ENCODE data around the gene IL1RAPL1.

The IL1RAPL1 gene

DNA sequence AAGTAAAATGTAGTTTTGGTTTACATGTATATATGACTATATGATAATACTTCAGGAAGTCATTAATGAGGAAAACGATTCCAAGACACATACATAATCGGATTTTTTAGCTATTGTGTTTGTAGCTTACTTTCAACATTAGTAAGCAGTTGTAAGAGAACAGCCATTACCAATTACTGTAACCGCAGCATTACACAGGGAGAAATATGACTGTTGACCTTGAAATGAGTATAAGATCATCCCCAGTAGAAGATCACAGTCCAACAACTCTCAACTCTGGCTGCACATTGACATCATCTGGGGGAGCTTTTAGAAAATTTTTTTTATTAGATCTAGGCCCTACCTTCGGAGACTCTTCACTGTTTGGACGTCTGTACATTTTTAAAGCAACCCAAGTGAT lies 866.1 kb downstream of the IL1RAPL1 start:
- no peak for DNase-seq

DNA sequence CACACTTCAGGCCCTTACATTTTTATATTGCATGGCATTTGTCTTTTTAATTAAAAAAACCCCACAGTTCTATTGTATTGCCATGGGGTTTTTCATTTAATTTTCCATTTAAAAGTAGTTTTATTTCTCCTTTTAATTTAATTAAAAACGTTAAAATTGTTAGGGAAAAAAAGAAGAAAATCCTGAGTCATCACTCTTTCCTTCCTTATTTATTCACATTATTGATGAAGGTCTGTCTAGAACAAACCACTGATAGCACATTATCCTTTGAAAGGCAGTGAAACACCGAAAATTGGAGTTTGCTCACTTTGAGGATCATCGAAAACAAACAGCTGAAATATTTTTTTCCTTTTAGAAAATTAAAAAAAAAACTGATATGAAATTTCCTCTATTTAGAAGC lies 868.5 kb downstream of the IL1RAPL1 start:
- no peak for DNase-seq

DNA sequence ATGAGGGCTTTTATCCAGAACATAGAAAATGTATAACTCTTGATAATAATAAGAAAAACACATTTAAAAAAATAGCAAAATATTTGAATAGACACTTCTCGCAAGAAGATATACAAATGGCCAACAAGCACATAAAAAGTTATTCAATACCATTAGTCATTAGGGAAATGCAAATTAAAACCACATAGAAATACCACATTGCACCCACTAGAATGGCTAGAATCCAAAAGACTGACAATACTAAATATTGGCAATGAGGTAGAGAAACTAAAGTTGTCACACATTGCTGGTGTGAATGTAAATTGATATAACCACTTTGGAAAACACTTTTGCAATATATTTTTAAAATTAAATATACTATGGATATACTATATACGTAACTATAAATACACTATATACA lies 873.8 kb downstream of the IL1RAPL1 start:
- no peak for DNase-seq

DNA sequence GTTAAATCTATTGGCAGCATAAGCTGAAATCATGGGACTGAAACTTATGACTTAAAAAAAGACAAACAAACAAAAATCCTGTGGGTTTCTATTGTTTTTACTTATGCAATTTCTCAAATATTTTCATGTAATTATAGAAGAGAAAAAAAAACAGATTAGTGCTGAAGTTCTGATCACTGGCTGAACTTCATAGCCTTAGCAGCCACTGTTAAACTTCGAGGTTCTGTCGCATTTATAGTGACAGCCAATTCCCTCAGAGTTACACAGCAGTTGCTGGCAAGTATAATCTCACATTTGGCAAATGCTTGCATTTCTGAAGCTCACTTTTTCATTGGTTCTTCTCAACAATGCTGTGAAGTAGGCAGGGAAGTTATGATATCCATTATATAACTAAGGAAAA lies 879.2 kb downstream of the IL1RAPL1 start:
- DNase-seq, result no peak

DNA sequence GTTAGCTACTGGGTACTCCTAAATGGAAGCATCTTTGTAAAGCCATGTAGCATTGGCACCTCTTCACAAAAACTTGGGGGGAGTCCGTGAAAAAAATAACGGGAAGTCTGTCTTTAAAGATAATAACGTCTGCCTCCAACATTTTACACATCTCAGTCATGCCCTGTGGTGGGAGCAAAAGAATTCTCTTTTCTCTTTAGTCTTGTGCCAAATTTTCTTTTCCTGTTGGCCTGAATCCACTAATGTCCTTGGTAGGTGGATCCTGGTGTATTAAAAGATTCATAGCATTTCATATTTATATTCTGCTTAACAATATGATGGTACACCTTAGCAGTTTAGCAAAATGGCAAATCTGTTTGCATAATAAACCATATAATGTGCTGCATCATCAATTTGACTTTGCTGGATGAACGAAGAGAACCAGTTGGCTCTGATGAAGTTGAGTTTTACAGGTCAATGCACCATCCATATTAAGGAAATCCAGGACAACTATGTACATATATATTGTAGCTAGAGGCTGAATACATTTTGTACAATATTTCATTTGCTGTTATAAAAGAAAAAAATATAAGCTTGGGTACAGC lies 881.8 kb downstream of the IL1RAPL1 start:
- no peak for DNase-seq

DNA sequence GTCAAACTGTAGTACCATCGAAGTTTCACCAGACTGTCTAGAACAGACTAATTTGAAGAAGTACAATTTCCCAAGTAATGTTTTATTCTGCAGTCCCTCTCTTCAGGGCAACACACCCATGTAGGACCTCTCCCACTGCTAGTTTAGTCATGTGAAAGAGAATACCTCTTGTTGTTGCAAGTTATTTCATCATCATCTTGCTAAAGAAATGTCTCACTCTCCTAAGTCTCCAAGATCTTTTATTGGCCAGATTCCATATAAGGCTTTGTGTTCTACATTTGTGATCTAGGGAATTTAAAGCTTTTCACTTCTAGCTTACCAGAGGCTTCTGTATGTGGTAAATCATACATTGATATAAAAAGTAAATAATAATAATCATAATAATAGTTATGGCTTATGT lies 882.8 kb downstream of the IL1RAPL1 start:
- DNase-seq, result no peak

DNA sequence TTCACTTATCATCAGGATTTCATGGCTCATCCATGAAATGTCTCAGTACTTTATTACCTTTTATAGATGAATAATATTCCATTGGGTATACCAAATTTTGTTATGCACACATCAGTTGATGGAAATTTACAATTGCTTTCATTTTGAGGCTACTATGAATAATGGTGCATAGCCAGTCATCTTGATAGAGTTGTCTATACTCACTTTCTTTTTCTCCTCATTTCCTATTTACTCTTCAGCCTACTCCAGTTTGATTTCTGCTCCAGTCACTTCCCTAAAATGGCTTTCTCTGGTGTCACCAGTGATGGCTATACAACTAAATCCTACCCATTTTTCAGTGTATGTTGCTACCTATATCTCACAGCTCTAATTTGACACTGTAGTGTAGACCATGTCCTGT lies 884.6 kb downstream of the IL1RAPL1 start:
- DNase-seq, result no peak

DNA sequence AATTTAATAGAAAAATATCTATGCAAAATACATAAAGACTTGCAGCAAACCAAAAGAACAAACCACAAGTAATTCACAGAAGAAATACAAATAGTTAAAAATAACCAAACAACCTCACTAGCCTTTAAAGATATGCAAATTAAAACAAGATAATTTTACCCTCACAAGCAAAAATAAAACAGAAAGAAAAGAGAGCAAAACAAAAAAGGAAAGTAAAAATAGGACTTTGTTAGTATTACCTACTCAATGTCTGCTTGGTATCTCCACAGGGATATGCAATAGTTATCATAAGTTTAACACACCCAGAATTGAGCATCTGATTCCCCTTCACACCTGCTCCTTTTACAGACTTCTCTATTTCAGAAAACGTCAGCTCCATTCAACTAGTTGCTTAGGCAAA lies 890.6 kb downstream of the IL1RAPL1 start:
- no peak for DNase-seq

DNA sequence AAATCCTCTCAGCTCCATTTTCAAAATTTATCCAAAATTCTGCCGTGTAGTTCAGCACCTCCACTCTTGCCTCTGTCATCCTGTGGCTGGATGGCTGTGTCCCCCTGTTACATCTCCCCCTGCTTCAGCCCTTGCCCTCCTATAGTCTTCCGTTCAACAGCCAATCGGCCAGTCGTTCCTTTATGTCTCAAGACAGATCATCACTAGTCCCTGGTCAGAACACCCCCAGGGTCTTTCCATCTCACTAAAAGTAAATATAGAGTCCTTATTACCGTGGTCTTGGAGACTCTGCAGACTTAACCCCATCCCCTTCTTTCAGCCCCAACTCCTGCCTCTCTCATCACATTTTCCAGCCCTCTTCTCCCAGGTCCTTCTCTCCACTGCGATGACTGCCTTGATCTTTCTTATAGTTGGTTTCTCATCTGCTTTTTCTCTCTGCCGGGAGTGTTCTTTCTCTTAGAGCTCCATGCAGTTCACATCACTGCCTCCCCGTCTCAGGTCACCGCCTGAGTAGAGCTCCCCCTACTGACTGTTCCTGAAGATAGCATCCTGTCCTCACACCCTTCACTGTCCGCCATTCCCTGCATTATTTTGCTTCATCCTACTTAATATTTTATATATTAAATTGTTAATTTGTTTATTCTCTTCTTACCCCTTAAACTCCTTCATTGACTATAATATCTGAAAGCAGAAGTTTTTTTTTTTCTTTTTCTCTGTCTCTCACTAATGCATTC lies 891.3 kb downstream of the IL1RAPL1 start:
- no peak for DNase-seq

DNA sequence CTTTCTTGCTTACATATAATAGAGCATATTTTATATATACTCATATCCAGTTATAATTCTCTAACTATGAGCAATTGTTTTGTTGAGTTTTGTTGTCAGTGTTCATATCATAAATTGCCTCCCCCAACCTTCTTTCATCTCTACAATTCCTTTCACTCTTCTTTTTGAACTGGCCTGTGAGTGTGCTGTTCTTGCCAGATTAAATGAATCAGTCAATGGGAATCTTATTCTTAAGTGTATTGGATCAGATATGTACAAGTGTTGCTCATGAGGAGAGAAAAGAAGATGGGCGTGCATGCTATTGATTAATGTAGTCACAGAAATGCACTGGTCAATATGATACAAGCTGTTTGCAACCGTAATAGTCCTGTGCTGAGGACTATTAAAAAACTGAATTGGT lies 900.0 kb downstream of the IL1RAPL1 start:
- no peak for DNase-seq

DNA sequence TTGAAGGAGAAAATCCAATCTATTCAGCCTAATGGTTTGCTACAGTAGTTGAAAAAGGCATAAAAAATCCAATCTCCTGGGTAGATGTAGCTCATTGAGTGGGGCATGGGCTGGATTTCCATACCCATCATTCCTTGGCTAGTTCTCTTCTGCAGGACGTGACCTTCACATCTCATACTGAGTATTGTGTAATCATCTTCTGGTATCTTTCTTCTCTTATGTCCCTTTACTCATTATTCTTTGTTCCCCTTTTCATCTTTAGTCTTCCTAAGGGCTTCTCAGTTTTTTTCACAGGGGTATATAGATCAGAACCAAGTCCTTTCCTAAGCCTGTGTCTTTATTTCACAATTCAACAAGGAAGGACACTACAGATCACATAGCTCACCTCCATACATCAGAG lies 900.5 kb downstream of the IL1RAPL1 start:
- no peak for DNase-seq

DNA sequence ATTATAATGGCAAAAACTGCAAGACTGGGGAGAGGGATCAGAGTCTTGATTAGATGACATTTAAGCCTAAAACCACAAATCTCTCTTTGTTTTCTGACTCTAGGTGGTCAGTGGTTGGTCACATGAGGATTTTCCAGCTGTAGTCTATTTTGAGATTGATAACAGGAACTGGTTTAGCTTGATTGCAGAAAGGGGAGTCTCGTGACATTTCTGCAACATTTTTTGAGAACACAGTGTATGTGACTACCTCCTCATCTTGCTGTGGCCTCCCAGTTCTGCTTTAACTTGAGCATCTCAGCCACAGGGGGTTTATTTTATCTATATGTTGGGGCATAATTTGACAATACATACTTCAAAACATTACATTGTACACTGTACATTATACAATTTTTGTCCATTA lies 901.7 kb downstream of the IL1RAPL1 start:
- no peak for DNase-seq

DNA sequence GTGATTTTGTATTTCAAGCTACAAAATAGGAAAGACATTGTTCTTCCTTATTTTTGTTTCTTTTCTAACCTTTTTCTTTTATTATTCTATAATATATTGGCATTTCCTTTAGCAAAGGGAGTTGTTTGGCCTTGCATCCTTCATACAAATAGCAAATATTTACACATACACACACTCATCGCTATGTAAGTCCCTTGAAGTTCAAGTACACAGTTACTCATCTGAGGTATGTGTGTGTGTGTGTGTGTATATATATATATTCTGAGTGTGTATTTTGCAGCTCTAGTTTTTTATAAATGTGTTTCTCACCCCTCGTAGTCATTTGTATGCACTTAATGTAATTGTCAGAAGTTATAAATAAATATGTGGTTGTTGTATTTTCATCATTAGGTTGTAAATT lies 903.4 kb downstream of the IL1RAPL1 start:
- no peak for DNase-seq

DNA sequence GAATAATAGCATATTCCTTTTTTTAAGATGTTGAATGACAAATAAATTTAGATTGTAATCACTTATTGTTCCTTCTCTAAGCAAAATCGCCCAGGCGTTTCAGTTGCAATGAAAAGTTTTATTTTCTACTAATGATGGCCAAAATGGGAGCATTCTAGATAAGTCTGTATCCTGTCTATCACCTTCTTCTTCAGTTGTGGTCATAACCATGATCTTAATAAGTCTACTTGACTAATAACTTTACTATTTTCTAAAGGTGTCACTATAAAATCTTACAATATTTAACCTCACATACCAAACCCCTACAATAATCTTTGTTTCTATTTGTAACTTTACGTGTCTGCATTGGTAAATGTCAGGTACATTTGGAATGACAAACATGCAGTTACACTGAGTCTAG lies 904.4 kb downstream of the IL1RAPL1 start:
- no peak for DNase-seq

DNA sequence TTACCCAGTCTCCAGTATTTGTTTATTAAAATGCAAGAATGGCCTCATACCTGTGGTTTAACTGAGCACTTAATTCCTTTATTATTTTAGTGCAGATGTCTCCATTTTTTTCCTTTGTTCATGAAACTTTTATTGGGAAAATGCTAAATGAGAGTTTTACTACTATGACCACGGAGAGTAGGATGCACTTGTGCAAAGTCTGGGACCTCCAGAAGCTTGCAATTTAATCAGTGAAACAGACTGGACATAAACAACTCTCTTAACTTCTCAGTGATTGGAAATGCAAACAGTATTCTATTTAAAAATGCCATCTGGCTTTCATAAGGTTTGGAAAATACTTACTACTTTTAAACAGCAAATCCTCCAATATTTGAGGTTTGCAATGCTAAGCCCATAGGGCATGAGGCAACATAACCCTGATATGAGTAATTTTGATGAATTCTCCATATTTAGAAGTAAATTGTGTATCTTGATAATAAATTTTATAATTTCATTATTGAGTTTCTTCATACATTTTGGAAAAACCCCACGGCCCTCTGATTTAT lies 909.5 kb downstream of the IL1RAPL1 start:
- DNase-seq, result no peak

DNA sequence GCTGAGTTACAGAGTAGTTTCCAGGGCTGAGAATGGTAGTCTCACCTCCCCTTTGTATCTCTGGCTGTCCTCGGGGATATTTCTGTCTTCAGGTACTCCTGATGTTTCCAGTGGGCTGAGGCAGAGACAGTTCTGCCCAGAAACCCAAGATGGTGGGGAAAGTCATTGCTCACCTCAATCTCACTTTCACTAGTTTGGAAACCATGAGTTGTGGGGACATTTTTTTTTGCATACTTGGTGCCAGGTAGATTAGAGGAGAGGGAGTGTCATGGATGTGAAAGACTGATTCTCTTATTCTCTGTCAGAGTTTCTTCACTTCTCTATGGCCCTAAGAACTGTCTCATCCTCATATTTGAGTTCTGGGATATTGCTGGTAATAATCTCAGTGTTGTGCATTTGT lies 919.5 kb downstream of the IL1RAPL1 start:
- no peak for DNase-seq

DNA sequence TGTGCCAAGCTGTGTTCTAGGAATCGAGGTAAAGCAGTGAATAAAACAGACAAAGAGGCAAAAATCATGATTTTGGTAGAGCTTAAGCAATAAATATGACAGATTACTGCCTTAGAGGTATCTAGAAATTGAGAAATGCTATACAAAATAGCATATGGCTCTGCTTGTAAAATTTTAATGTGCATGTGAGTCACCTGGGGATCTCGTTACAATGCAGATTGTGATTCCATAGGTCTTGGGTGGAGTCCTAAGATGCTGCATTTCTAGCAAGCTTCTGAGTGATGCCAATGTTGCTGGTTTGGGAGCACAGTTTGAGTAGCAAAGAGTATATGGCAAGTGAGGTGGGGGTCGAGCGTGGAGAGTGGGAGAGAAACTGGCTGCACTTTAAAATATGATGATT lies 930.9 kb downstream of the IL1RAPL1 start:
- no peak for DNase-seq

DNA sequence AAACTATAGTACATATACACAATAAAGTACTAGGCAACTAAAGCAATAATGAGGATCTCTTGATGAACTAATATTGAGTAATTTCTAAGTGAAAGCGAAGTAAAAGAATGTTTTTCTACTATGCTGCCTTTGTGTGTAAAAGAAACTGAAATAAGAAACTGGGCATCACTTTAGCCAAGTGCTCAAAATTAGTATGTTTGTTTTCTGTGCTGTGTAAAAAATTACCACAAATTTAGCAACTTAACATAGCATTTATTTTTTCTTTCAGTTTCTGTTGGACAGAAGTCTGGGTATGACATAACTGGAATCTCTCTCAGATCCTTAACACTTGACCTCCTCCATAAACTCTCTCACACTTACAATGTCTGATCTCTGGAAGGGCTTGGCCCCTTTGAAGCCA lies 941.0 kb downstream of the IL1RAPL1 start:
- no peak for DNase-seq

DNA sequence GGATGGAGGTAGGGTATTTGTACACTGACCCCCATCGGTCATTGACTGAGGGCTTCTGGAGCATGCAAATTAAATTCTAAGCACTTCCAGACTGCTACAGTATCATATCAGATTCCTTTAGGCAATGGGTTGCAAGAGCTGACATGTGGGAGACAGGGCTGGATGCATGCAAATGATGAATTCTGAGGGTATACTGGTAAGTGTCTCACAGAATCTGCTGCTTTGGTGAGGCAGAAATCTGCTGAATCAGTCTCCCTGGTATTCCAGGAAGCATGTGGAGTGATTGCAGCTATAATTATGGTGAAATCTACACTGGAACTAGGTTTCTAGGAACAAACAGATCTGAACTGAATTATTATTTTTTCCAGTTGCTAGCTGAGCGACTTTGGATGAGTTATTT lies 943.3 kb downstream of the IL1RAPL1 start:
- no peak for DNase-seq

DNA sequence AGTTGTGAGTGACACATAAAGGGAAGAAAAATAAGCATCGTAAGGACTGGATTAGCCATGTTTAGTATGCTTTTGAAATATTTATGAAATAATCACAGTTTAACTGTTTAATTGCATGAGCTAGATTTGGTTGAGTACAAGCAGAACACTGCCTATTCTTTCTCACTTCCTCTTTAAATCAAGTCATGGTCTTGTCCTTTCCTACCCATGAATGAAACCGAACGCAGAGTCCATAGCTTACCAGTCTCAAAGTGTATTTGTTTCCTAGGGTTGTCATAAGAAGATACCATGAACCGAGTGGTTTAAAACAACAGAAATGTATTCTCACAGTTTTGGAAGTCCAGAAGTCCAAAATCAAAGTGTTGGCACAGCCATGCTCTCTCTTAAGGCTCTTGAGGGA lies 944.1 kb downstream of the IL1RAPL1 start:
- DNase-seq, result no peak

DNA sequence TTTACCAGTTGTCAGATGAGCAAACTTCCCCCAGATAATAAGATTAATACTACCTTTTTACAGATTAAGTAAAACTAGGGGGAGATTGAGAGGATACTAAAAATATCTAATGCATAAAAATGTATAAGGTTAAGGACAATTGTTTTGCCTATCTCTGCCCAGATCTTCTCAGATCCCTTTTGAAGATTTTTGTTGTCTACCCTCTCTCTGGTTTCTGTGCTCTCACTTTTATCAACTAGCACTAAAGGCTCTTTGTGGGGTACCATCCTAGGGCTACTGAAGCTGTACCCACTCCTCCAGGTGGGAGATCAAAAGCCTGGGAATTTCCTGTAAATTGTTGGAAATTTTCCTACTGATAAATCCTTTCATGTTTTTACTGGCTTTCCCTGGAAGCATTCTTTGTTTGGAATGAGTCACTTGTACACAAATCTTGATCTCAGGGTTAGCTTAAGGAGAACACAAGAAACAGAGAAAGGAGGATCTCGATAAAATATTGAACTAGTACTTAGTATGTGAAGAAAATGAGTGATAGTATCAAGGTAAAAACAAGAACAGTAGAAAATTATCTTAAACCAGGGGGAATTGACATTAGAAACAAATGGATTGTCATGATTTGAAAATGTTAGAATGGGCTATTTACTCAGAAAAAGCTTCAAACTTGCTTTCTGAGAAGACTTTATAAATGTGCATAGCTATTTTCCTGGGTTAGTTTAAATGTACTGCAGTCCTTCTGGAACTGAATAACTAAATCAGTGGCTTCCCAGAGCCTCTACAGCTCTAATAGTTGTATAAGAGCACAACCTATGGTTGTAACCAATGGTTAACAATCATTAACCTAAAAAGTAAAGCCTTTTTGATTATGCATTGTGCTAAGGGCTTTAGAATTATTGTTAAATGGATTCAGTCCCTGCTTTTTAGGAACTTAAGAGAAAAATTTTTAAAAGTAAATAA lies 948.2 kb downstream of the IL1RAPL1 start:
- DNase-seq, result no peak

DNA sequence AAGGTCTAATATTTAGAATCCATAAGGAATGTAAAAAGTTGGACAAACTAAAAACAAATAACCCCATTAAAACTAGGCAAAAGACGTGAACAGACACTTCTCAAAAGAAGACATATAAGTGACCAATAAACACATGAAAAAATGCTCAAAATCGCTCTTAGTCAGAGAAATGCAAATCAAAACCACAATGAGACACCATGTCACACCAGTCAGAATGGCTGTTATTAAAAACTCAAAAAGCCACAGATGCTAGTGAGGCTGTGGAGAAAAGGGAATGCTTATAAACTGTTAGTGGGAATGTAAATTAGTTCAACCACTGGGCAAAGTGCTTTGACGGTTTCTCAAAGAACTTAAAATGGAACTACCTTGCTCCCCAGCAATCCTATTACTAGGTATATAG lies 953.8 kb downstream of the IL1RAPL1 start:
- DNase-seq, result no peak

DNA sequence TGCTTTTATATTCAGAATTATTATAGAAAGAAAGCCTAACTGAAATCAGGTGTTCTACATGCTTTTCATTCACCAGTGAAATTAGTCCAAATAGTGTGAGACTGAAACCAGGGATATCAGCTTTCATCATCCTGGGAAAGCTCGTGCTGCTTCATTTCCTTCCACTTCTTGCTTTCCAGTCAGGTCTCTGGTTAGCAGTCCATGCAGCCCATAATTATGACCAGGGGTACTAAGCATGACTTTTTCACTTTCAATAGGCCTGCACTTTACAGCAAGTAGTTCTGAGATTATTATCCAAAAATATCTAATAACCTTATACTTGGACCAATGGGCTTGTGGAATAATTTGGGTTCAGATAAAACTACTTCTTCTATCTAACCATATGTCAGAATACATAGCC lies 954.9 kb downstream of the IL1RAPL1 start:
- DNase-seq, result no peak

DNA sequence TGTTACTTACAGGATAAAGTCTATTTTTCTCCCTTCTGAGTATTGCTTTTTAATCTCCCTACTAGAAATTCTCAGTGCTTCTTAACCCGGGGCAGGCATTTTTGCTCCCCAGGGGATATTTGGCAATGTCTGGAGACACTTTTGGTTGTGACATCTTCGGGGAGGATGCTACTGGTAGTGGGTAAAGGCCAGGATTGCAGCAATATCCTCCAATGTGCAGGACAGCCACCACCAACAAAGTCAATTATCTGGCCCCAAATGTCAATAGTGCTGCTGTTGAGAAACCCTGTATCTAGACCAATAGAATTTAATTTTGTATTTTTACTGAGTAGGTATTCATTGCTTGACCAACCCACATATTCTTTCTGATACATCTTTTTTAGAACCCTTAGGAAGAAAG lies 958.6 kb downstream of the IL1RAPL1 start:
- no peak for DNase-seq
